C4-2B (cell line): ENCODE results near the gene SLC24A4.

ENCODE experiments used
- H3K27ac ChIP-seq: fragments of 450-650 bp; 2 replicates; pipeline ENCODE4 v1.5.1; 2017
- CTCF ChIP-seq: fragments of 450-650 bp; conservative IDR thresholded peaks from 2 replicates; pipeline ENCODE4 v1.5.1; 2017; ENCODE audit warnings: mild to moderate bottlenecking
- ZFX ChIP-seq: fragments of 450-650 bp; IDR thresholded peaks from 2 replicates; pipeline ENCODE4 v1.6.1; 2017

The SLC24A4 gene

GRCh38 chr14:92425101-92425500 lies 102.1 kb downstream of the SLC24A4 start:
- TF ChIP-seq ZFX = no peak
- TF ChIP-seq CTCF = no peak
- no peak overlapping the region for H3K27ac ChIP-seq

- H3K27ac ChIP-seq = no peak overlapping the region
- TF ChIP-seq CTCF = no peak
- no peak for TF ChIP-seq ZFX
Observed at GRCh38 chr14:92426237-92426636, 103.3 kb downstream of the SLC24A4 start.

- H3K27ac ChIP-seq = no peak overlapping the region
- TF ChIP-seq ZFX (no peak), CTCF (no peak)
Observed at GRCh38 chr14:92427096-92427495, 104.1 kb downstream of the SLC24A4 start.

GRCh38 chr14:92430686-92431085 lies 107.7 kb downstream of the SLC24A4 start:
- no peak overlapping the region for H3K27ac ChIP-seq
- TF ChIP-seq CTCF = no peak
- no peak for TF ChIP-seq ZFX

DNA sequence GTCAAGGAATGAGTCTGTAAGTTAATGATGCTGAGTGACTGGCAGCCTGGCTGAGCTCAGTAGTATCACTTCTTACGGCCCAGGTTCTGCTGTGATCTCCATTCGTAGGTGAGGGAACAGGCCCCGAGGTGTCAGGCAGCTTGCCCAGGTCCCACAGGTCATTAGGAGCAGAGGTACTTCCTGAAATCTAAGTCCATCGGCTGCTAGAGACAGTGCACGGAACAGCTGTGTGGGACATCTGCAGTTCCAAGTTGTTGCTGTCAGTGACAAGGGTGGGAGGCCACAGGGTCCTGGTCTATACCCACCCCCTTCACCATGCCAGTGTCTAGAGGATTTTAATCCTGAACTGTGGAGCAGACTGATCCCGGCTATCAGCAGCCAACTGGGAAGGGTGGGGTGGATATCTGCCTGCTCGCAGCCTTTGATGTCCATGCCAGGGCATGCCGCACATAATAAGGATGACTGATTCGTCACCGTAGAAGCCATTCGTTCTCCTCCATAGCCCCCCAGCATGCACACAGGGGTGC lies 108.3 kb downstream of the SLC24A4 start:
- H3K27ac ChIP-seq = no peak overlapping the region
- TF ChIP-seq ZFX (no peak), CTCF (no peak)

- TF ChIP-seq CTCF (no peak), ZFX (no peak)
- H3K27ac ChIP-seq = no peak overlapping the region
Observed at GRCh38 chr14:92433407-92433806, 110.4 kb downstream of the SLC24A4 start.

DNA sequence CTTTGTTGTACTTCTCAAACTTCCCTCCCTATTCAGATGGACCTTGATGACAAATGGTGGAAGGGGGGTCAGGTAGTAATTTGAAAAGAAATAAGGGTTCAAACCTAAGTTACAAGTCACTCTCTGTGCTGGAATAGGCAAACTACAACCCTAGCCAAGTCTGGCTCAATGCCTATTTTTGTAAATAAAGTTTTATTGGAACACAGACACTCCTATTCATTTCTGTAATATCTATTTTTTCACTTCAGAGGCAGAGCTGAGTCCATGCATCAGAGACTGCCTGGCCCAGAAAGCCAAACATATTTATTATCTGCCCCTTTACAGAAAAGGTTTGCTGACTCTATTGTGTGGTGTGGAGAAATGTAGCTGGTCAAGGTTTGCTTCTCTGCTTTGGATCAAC lies 112.2 kb downstream of the SLC24A4 start:
- no peak for TF ChIP-seq ZFX
- no peak for TF ChIP-seq CTCF
- H3K27ac ChIP-seq = no peak overlapping the region
